Stimulated activated CD8-positive, alpha-beta memory T cell treated with anti-CD3 and anti-CD28 coated beads, Interleukin-4, amount 100 ng/mL, for 48 hours (primary cell): ENCODE results near the gene BRD3OS.
"Not testable (repeated sequence)": the region's sequence is repeated elsewhere in the genome, so short reads cannot be mapped to it uniquely, and the experiment has no call there.

Experiments
- DNase-seq: peaks from one replicate; pipeline ENCODE4 v3.0.0-alpha.2; 2020

Gene BRD3OS

DNA sequence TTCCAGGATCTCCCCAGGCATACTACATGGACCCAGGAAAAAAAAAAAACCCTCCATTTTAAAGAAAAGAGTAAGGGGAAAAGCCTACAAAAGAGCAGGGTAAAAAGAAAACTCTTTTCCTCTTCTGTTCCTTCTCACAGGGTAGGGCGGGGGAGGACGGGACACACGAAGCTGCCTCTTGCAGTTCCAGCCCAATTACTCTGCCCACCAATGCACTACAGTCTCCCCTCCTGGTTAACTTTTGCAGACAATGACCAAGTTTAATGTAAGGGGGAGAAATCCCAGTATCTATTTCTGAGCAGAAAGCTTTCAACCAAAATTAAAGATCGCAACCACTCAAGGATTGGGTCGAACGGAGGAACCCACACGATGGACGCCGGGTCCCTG, 41.2 kb downstream of the BRD3OS start:
- DNase-seq = no peak

DNA sequence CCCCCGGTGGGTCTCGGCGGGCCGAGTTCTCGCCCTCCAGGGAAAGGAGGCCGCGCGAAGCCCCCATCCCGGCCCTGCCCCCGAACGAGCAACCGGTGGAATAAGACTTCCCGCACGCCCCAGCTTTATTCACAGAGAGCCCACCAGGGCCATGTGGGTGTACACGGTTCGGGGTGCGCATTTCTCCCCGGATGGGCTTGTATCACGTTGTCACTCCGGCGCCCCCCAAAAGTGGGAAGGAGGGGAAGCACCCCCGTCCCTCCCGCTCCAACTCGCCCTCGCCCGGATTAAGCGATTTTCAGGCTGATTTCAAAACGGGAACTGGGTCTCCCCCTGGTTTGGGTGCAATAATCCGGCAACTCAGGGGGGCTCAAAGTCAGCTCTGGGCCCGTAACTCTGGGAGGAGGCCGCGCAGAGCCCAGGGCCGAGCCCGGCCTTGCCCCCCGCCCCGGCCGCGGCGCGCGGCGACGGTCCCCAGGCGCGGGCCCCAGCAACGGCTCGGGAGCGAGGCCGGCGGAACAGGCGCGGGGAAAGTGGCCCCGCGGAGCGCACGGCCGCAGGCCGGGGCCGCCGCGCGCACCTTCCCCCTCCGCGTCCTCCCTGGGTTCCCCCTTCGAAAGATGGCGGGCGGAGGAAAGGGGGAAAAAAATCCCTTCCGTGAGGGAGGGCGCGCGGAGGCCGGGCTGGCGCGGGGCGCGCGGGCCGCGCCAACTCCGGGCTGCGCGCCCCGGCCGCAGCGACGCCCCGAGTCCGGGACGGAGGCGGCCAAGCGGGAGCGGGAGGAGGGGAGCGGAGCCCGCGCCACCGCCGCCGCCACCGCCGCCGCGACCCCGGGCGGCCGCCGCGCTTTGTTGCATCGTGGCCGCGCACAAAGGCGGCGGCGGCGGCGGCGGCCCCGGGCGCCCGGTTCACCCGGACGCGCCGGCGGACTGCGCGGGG, 41.9 kb downstream of the BRD3OS start:
- peak; percentile 55 for DNase-seq

DNA sequence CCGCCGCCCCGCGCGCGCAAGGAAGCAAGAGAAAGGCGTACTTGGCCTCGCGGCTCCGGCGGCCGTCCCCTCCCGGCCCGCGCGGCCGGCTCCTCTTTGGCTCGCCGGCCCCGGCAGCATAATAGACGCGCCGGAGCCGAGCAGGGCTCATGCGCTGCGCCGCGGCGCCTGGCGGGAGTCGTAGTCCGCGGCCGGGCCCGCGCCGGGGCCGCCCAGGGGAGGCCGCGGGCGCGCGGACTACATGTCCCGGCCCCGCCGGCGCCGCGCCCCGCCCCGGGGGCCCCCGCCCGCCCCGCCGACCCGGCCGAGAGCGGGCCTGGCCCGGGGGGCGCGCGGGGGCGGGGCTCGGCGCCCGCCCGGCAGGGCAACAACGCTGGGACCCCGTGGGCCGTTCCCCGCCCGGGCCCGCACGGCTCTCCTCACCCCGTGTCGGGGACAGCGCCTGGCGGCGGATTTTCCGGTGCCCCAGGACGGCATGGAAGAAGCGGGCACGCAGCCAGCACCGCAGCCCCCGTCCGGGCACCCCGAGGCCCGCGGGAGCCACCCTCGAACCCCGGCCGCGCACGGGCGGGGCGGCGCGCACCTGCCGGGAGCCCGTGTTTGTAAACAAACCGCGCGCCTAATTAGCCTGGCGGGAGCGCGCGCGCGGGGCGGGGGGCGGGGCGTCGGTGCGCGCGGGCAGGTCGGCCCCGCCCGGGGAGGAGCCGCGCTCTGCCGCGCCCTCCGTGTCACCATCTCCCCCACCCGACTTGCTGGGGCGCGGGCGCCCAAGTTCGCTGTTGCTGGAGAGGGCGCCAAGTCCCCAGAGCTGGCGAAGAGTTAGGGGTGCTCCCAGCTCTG, 42.8 kb downstream of the BRD3OS start, which contains the start of gene BRD3:
Gene BRD3 (minus strand): TSS at position 123 of the 840 bp plus-strand sequence. CDS start 14,549 bp downstream, outside the sequence.
- peak; percentile 82 for DNase-seq

- DNase-seq = no peak
Measured at GRCh38 chr9:134068744-134069479, 43.6 kb downstream of the BRD3OS start.

DNA sequence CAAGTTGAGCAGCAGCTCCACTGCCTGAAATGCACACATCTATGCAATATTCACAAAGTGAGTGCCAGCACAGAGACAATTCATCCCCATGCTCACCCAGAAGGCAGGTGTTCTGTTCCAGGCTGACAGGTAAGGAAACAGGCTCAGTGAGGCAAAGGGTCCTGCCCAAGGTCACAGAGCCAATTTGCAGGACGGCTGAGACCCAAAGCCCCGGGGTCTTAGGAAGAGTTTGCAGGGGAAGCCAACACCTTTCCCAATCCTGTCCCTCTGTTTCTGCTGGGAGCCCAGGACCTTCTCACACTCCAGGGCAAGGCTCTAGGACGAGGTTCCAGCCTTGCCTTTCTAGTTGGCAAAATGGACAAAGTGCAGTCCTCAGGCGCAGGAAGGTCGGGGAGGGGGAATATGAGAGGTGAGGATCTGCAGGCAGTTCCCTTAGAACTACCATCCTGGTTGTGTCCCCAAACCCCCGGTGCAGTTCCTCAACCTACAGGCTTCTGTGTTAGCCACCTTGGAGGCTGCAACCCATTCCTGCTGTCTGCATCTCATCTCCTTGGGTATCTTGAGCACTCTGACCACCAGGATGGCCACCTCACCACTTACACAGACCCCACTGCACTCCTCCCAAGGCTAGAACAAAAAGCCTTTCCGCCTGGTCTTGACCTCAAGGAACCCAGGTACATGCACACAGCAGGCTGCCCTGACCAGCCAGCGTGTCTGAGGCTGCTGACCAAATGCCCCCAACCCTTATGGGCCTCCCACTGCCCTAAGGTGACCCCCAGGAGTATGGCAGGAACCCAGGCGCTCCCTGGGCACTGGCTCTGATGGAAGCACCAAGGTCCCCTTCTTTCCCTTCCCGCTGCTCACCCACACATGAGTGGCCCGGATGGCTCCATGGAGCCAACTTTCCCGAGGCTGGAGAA, 44.5 kb downstream of the BRD3OS start:
- DNase-seq = no peak

DNA sequence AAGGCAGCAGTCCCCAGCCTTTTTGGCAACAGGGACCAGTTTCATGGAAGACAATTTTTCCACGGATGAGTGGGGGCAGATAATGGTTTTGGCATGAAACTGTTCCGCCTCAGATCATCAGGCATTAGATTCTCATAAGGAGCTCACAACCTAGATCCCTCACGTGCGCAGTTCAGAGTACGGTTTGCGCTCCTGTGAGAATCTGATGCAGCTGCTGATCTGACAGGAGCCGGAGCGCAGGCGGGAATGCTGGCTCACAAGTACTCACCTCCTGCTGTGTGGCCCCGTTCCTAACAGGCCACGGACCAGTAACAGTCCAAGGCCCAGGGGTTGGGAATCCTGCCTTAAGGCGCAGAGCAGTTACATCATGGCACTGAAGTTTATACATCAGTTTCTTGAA, 45.9 kb downstream of the BRD3OS start:
- no peak for DNase-seq

DNA sequence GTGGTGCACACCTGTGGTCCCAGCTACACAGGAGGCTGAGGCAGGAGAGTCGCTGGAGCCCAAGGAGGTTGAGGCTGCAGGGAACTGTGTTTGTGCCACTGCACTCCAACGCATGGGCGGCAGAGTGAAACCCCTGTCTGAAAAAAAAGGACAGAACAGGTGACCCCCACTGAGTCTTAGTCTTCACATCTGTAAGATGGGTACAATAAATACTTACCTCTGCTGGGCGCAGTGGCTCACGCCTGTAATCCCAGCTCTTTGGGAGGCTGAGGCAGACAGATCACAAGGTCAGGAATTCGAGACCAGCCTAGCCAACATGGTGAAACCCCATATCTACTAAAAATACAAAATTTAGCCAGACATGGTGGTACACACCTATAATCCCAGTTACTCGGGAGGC, 47.4 kb downstream of the BRD3OS start:
- DNase-seq = not testable (repeated sequence)

DNA sequence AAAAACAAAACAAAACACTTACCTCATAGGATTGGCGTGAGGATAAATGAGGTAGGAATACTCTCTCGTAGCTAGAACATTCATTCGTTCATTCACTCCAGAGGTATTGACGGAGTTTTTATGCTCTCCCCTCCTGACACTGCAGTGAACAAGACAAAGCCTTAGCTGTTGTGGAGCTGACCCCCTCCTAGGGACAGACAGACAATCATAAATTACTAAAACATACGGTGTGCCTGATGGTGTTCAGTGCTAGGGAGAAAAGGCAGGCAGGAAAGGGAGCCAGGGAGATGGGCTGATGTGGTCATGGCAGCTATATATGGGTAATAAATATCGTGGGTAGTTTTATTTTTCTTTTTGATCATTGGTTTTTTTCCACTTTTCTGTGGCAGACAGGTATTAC, 48.2 kb downstream of the BRD3OS start:
- DNase-seq = no peak

- not testable (repeated sequence) for DNase-seq
Measured at GRCh38 chr9:134075689-134076088, 50.4 kb downstream of the BRD3OS start.

DNA sequence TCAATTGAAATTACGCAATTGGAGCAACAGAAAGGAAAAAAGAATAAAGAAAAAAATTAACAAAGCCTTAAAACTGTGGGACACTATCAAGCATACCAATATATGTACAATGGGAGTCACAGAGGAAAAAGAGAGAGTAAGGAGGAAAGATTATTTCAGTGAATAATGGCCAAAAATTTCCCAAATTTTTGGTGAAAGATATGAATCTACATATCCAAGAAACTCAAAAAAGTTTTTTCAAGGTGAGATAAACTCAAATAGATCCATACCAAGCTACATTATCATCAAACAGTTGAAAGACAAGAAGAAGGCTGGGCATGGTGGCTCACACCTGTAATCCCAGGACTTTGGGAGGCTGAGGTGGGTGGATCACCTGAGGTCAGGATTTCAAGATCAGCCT, 51.4 kb downstream of the BRD3OS start:
- no peak for DNase-seq
